A549 (cell line): ENCODE data around the gene SIGLEC8. TPM values are rescaled to one million over a fixed set of nuclear protein-coding genes. Genes with fewer than 3 reads are reported as not detected.

Experiments used
- ATAC-seq, 2 experiments: fragments of 200-7000 bp in 1 of 2; fragments of >200 bp in 1 of 2; cut with Nextera tagmentation in 1 of 2; cut with Tn5 transposase in 1 of 2; 3 replicates each; pipeline versions ENCODE4 v1.8.0 to v1.9.1; 2018 to 2020; ENCODE audit warnings: mild to moderate bottlenecking in 1 of 2, moderate library complexity in 1 of 2
- CTCF ChIA-PET: fragments of 300-600 bp; sonication (Branson Sonifier 250); formaldehyde crosslinking; extraction: SDS; loops from one replicate; lab custom pipeline; 2021; ENCODE audit warnings: antibody characterized with exemption, inconsistent platforms; lab: Yijun Ruan, JAX
- POLR2A ChIA-PET: fragments of 350-600 bp; formaldehyde crosslinking; extraction: SDS; loops from one replicate; lab custom pipeline; 2021; ENCODE audit warnings: antibody characterized with exemption, inconsistent platforms; lab: Yijun Ruan, JAX
- DNase-seq, 2 experiments: peaks; one replicate each; pipeline versions ENCODE4 v3.0.0 to v3.0.0-alpha.2; 2011 to 2016; ENCODE audit warnings: low read depth in 1 of 2, low spot score in 1 of 2
- FAIRE-seq: peaks from 2 replicates; lab custom pipeline; 2011; peaks lifted over from hg19 to GRCh38; lab: Jason Lieb, UNC
- H3K27ac ChIP-seq, 2 experiments: fragments of >200 bp; sonication (Bioruptor Twin); formaldehyde crosslinking; 3 replicates each; pipeline ENCODE4 v1.5.1; 2016 to 2017
- H3K4me1 ChIP-seq: fragments of >200 bp; sonication (Bioruptor Twin); formaldehyde crosslinking; 3 replicates; pipeline ENCODE4 v1.6.1; 2016
- H3K4me2 ChIP-seq: fragments of >200 bp; sonication (Bioruptor Twin); formaldehyde crosslinking; 3 replicates; pipeline ENCODE4 v1.6.1; 2016
- H3K4me3 ChIP-seq: fragments of >200 bp; sonication (Bioruptor Twin); formaldehyde crosslinking; 3 replicates; pipeline ENCODE4 v1.5.1; 2016
- H3K9me3 ChIP-seq: fragments of >200 bp; sonication (Bioruptor Twin); formaldehyde crosslinking; 3 replicates; pipeline ENCODE4 v1.6.1; 2016
- BCL3 ChIP-seq: fragments of >200 bp; sonication (Bioruptor Twin); formaldehyde crosslinking; IDR thresholded peaks from 3 replicates; pipeline ENCODE4 v1.6.1; 2016
- CBX8 ChIP-seq: fragments of 200-600 bp; sonication (generic); IDR thresholded peaks from 2 replicates; pipeline ENCODE4 v1.6.1; 2016
- CEBPB ChIP-seq, 2 experiments: fragments of >200 bp in 1 of 2; sonication (Bioruptor Twin) in 1 of 2; formaldehyde crosslinking in 1 of 2; IDR thresholded peaks; 2 replicates each; pipeline ENCODE4 v1.6.1; 2012 to 2016
- EHMT2 ChIP-seq: fragments of 200-600 bp; sonication (generic); IDR thresholded peaks from 2 replicates; pipeline ENCODE4 v1.6.1; 2016; ENCODE audit warnings: antibody characterized with exemption, low read depth, mild to moderate bottlenecking, moderate library complexity
- FOSB ChIP-seq: fragments of 250-450 bp; sonication (Bioruptor Pico); IDR thresholded peaks from 2 replicates; pipeline ENCODE4 v1.5.0; 2020; ENCODE audit warnings: mild to moderate bottlenecking, moderate library complexity
- GATA3 ChIP-seq: IDR thresholded peaks from 2 replicates; pipeline ENCODE4 v1.6.1; 2012; ENCODE audit warnings: borderline replicate concordance
- HES2 ChIP-seq: fragments of >200 bp; sonication (Bioruptor Twin); formaldehyde crosslinking; IDR thresholded peaks from 2 replicates; pipeline ENCODE4 v1.6.1; 2016
- HEYL ChIP-seq: fragments of 250-450 bp; sonication (Bioruptor Pico); IDR thresholded peaks from 2 replicates; pipeline ENCODE4 v1.8.0; 2021; ENCODE audit warnings: mild to moderate bottlenecking, moderate library complexity
- HMGXB4 ChIP-seq: fragments of 250-450 bp; sonication (Bioruptor Pico); IDR thresholded peaks from 2 replicates; pipeline ENCODE4 v1.5.0; 2021; ENCODE audit warnings: mild to moderate bottlenecking, moderate library complexity, borderline replicate concordance
- HOXB13 ChIP-seq: fragments of 250-450 bp; sonication (Bioruptor Pico); IDR thresholded peaks from 2 replicates; pipeline ENCODE4 v1.5.0; 2020; ENCODE audit warnings: low read depth, mild to moderate bottlenecking, moderate library complexity
- MAZ ChIP-seq: fragments of 150-350 bp; IDR thresholded peaks from 2 replicates; pipeline ENCODE4 v1.6.1; 2014; ENCODE audit warnings: antibody characterized with exemption, low read depth, low read length, borderline replicate concordance
- MYC ChIP-seq: IDR thresholded peaks from 2 replicates; pipeline ENCODE4 v1.6.1; 2012; ENCODE audit warnings: mild to moderate bottlenecking, inconsistent platforms, low read length, improper control_type of control experiment, borderline replicate concordance
- NFE2L2 ChIP-seq: fragments of 150-350 bp; conservative IDR thresholded peaks from 2 replicates; pipeline ENCODE4 v1.6.1; 2014; ENCODE audit warnings: low read length
- PBX3 ChIP-seq: IDR thresholded peaks from 2 replicates; pipeline ENCODE4 v1.6.1; 2012
- PHF8 ChIP-seq: fragments of 200-600 bp; sonication (generic); IDR thresholded peaks from 2 replicates; pipeline ENCODE4 v1.6.1; 2016; ENCODE audit warnings: low read depth, mild to moderate bottlenecking, antibody characterized with exemption, moderate library complexity, borderline replicate concordance
- POLR2A ChIP-seq: IDR thresholded peaks from 2 replicates; pipeline ENCODE4 v1.6.1; 2012; ENCODE audit warnings: mild to moderate bottlenecking, low read length
- RARB ChIP-seq: fragments of 250-450 bp; sonication (Bioruptor Pico); IDR thresholded peaks from 2 replicates; pipeline ENCODE4 v1.8.0; 2021; ENCODE audit warnings: mild to moderate bottlenecking, moderate library complexity
- RCOR1 ChIP-seq: fragments of 150-350 bp; IDR thresholded peaks from 2 replicates; pipeline ENCODE4 v1.6.1; 2014; ENCODE audit warnings: antibody characterized with exemption, low read length, low read depth
- REST ChIP-seq: fragments of 200-600 bp; sonication (generic); IDR thresholded peaks from 2 replicates; pipeline ENCODE4 v1.6.1; 2016; ENCODE audit warnings: antibody characterized with exemption, mild to moderate bottlenecking, moderate library complexity
- RFX5 ChIP-seq: fragments of 450-650 bp; IDR thresholded peaks from 2 replicates; pipeline ENCODE4 v1.7.1; 2014; ENCODE audit warnings: antibody characterized with exemption, mild to moderate bottlenecking, moderate library complexity
- RNF2 ChIP-seq: fragments of 200-600 bp; sonication (generic); IDR thresholded peaks from 2 replicates; pipeline ENCODE4 v1.6.1; 2016; ENCODE audit warnings: low read depth, mild to moderate bottlenecking, antibody characterized with exemption, moderate library complexity, borderline replicate concordance
- SMC3 ChIP-seq: fragments of >200 bp; sonication (Bioruptor Twin); formaldehyde crosslinking; IDR thresholded peaks from 3 replicates; pipeline ENCODE4 v1.6.1; 2018; ENCODE audit warnings: inconsistent platforms
- SREBF2 ChIP-seq: fragments of 450-650 bp; IDR thresholded peaks from 2 replicates; pipeline ENCODE4 v1.6.1; 2014; ENCODE audit warnings: mild to moderate bottlenecking, moderate library complexity
- TFCP2L1 ChIP-seq: fragments of 250-450 bp; sonication (Bioruptor Pico); IDR thresholded peaks from 2 replicates; pipeline ENCODE4 v1.5.0; 2021; ENCODE audit warnings: mild to moderate bottlenecking
- ZFP36 ChIP-seq: fragments of 450-650 bp; IDR thresholded peaks from 2 replicates; pipeline ENCODE4 v1.6.1; 2014; ENCODE audit warnings: borderline replicate concordance; ENCODE audit not compliant: partially characterized antibody
- ZSCAN20 ChIP-seq: fragments of 250-450 bp; sonication (Bioruptor Pico); IDR thresholded peaks from 2 replicates; pipeline ENCODE4 v1.8.0; 2022; ENCODE audit warnings: mild to moderate bottlenecking, moderate library complexity
- WGBS: methylation state at CpG from one replicate; pipeline ENCODE4 v1.1.6; 2017; ENCODE audit errors: missing lambda C conversion rate; 5-methylcytosine and 5-hydroxymethylcytosine counted together
- polyA plus RNA-seq, 4 experiments: library from polyadenylated mRNA; depleted of rRNA in 3 of 4; stranded (reverse); fragments of >200 nt; fragmentation: RNase III in 1 of 4; extraction: RNeasy Plus Mini Kit Qiagen cat#74134 plus additional on column Dnase treatment in 1 of 4; gene quantifications; 2 replicates in 3 of 4; 3 replicates in 1 of 4; pipeline ENCODE4 v1.2.3, GENCODE V29; 2011 to 2017

Gene SIGLEC8
- polyA plus RNA-seq, 2 of the 4 experiments (the other 2 are of a cell fraction) = not detected

GRCh38 chr19:51430221-51430620 lies 28.0 kb downstream of the SIGLEC8 start:
- Histone ChIP-seq H3K4me1 (no peaks in the 10 kb centered on the region), H3K4me3 (no peak overlapping the region), H3K9me3 (no peaks in the 10 kb centered on the region), H3K27ac (no peak overlapping the region), H3K4me2 (no peak overlapping the region)
- ChIA-PET CTCF (interaction anchor here (1.3 to 1.5 kb wide), 2 partner anchors 9 to 43 kb away, joined by 4 to 8 read pairs; no protein-coding TSS in a partner anchor), POLR2A (no interaction called here)
- WGBS = 0% methylated on average over 3 of the region's 3 CpGs
- DNase-seq (no peak), FAIRE-seq (no peak), ATAC-seq (no peak)
- TF ChIP-seq BCL3 = no peak
- no peak for TF ChIP-seq NFE2L2
- TF ChIP-seq CBX8 = no peak
- TF ChIP-seq PHF8 = no peak
- no peak for TF ChIP-seq RFX5
- no peak for TF ChIP-seq ZFP36
- TF ChIP-seq RARB (CRISPR knock-in tag) = no peak
- TF ChIP-seq SMC3 = no peak
- no peak for TF ChIP-seq RCOR1
- TF ChIP-seq PBX3 = no peak
- TF ChIP-seq MYC = no peak
- no peak for TF ChIP-seq CEBPB (IDR thresholded peaks at IDR 0.05)
- TF ChIP-seq RNF2 = no peak
- no peak for TF ChIP-seq HES2
- no peak for TF ChIP-seq HOXB13 (CRISPR knock-in tag)
- TF ChIP-seq SREBF2 = no peak
- no peak for TF ChIP-seq REST
- no peak for TF ChIP-seq ZSCAN20 (CRISPR knock-in tag)

GRCh38 chr19:51427201-51427600 lies 31.1 kb downstream of the SIGLEC8 start:
- ATAC-seq = no peak
- POLR2A ChIA-PET = no interaction called here
- H3K4me1 ChIP-seq = no peaks in the 10 kb centered on the region
- no peak for DNase-seq
- H3K4me3 ChIP-seq = no peak overlapping the region
- H3K9me3 ChIP-seq = no peaks in the 10 kb centered on the region
- 5% methylated on average over 3 of the region's 3 CpGs for WGBS
- FAIRE-seq = no peak
- H3K4me2 ChIP-seq = no peak overlapping the region
- H3K27ac ChIP-seq = no peak overlapping the region
- CTCF ChIA-PET = interaction anchor here (1.2 to 1.6 kb wide), 2 partner anchors 10 to 233 kb away, joined by 3 to 4 read pairs; no protein-coding TSS in a partner anchor
- TF ChIP-seq EHMT2 (no peak), TFCP2L1 (CRISPR knock-in tag) (no peak), HEYL (CRISPR knock-in tag) (no peak), REST (no peak), SREBF2 (no peak), POLR2A (no peak), RARB (CRISPR knock-in tag) (no peak), HMGXB4 (CRISPR knock-in tag) (no peak), GATA3 (no peak), SMC3 (no peak), MAZ (no peak), FOSB (CRISPR knock-in tag) (no peak)
